Thoracic aorta (tissue), 2 donors: ENCODE measurements around the gene MSL1. TPM values are rescaled to one million over a fixed set of nuclear protein-coding genes. Genes with fewer than 3 reads are reported as not detected.

Experiments used
- ATAC-seq: fragments of 150-250 bp; one replicate; pipeline ENCODE4 v1.8.0; 2017; ENCODE audit warnings: low read depth; ENCODE audit not compliant: insufficient number of reproducible peaks, low FRiP score
- DNase-seq: peaks from one replicate; pipeline ENCODE4 v3.0.0-alpha.2; 2020; ENCODE audit warnings: low spot score
- H3K27ac ChIP-seq, 2 donors: fragments of 200-600 bp; sonication (generic); 1 replicate in 1 of 2; 2 replicates in 1 of 2; pipeline ENCODE4 v1.5.1; 2016; ENCODE audit warnings: mild to moderate bottlenecking in 2 of 2, moderate library complexity in 2 of 2
- H3K27me3 ChIP-seq: fragments of 200-600 bp; sonication (generic); replicated peaks from 2 replicates; pipeline ENCODE4 v1.6.0; 2016; ENCODE audit warnings: mild to moderate bottlenecking; ENCODE audit not compliant: insufficient read depth
- H3K36me3 ChIP-seq: fragments of 200-600 bp; sonication (generic); one replicate; pipeline ENCODE4 v1.5.1; 2016
- H3K4me1 ChIP-seq, 2 donors: fragments of 200-600 bp; sonication (generic); 1 replicate in 1 of 2; 2 replicates in 1 of 2; pipeline versions ENCODE4 v1.5.1 to v1.6.0; 2016; ENCODE audit warnings: low read depth in 2 of 2, mild to moderate bottlenecking in 1 of 2; ENCODE audit not compliant: control insufficient read depth in 1 of 2
- H3K4me3 ChIP-seq: fragments of 200-600 bp; sonication (generic); 2 replicates; pipeline ENCODE4 v1.5.1; 2016; ENCODE audit warnings: mild to moderate bottlenecking
- H3K9me3 ChIP-seq: fragments of 200-600 bp; sonication (generic); 2 replicates; pipeline ENCODE4 v1.5.1; 2016
- total RNA-seq, 2 donors: library from RNA; depleted of rRNA; stranded (reverse); fragments of >200 nt; gene quantifications; one replicate each; pipeline versions ENCODE4 v1.1.0 to v1.2.3, GENCODE V29; 2016
- TF ChIP-seq, protein P1 (sequence below): fragments of 200-600 bp; sonication (generic); IDR thresholded peaks from one replicate; pipeline ENCODE4 v1.5.1; 2019; ENCODE audit warnings: antibody characterized with exemption

Gene MSL1
- total RNA-seq, 2 donors from 2014 or later, result 69.3 to 107 TPM

DNA sequence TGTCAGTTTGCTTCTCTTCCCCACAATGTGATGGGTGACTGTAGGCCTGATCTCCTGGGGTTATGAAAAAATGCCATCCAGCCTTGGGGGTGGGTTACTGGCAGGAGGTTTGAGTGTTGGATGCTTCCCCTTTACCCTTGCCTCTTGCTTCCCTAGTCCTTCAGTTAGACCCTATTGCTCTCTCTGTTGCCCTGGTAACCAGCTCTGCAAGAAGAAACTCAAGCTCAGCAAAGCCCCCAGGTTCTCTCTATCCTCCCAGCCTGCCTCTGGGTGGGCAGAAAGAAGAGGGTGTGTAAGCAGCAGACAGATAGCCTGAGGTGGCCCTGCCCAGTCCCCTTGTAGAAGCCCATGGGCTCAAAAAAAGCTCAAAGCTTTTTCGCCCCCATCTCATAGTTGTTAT lies 52.7 kb downstream of the MSL1 start:
- no peaks in the 10 kb centered on the region for H3K27me3 ChIP-seq
- ATAC-seq (no peak), DNase-seq (no peak)
- H3K4me1 ChIP-seq, result peaks cover 3 to 9% of the 10 kb centered on the region in 2 donors
- no peaks in the 10 kb centered on the region for H3K9me3 ChIP-seq
- H3K4me3 ChIP-seq, result no peak overlapping the region
- TF ChIP-seq, protein P1, sequence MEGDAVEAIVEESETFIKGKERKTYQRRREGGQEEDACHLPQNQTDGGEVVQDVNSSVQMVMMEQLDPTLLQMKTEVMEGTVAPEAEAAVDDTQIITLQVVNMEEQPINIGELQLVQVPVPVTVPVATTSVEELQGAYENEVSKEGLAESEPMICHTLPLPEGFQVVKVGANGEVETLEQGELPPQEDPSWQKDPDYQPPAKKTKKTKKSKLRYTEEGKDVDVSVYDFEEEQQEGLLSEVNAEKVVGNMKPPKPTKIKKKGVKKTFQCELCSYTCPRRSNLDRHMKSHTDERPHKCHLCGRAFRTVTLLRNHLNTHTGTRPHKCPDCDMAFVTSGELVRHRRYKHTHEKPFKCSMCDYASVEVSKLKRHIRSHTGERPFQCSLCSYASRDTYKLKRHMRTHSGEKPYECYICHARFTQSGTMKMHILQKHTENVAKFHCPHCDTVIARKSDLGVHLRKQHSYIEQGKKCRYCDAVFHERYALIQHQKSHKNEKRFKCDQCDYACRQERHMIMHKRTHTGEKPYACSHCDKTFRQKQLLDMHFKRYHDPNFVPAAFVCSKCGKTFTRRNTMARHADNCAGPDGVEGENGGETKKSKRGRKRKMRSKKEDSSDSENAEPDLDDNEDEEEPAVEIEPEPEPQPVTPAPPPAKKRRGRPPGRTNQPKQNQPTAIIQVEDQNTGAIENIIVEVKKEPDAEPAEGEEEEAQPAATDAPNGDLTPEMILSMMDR, result no peak
- no peak overlapping the region for H3K27ac ChIP-seq
- H3K36me3 ChIP-seq, result peaks cover 27% of the 10 kb centered on the region

DNA sequence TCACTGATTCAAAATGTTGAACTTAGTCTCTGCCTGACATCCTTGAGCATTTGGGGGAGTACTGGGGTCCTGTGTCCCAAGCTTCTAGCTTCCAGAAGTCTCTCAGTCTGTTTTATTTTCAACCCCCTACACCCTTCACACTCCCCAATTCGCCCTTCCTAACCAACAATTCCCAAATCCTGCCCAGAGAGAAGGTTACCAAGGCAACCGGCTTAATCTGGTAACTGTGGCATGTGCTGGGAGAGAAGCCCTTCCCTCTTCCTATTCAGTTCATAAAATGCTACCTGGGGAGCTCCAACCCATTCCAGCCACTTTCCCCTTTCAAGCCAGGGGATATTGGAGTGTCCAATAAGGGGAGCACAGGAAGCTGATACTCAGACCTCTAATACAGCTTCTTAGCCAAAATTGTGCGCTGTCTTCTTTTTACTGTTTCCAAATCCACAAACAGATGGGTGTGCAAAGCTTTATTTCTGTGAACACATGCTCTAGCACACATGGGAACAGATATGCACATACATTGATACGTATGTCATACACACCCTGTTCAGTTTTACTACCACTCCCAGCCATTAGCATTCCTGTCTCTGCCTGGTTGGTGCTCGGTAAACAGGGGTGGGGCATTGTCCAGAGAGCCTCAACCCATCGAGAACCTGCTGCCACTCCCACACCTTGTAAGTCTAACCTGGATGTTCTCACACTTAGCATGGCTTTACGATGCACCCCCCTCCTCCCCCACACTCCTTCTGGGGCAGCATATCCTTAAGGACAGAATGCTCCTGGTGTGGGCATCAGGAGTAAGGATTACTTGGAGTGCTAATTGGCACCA lies 54.4 kb downstream of the MSL1 start:
- Histone ChIP-seq H3K27me3 (no peaks in the 10 kb centered on the region), H3K9me3 (no peaks in the 10 kb centered on the region), H3K27ac (no peak overlapping the region), H3K36me3 (peaks cover 13% of the 10 kb centered on the region), H3K4me1 (peaks cover 3 to 9% of the 10 kb centered on the region in 2 donors), H3K4me3 (no peak overlapping the region)
- no peak for DNase-seq
- TF ChIP-seq, protein P1, result no peak
- ATAC-seq, result no peak

DNA sequence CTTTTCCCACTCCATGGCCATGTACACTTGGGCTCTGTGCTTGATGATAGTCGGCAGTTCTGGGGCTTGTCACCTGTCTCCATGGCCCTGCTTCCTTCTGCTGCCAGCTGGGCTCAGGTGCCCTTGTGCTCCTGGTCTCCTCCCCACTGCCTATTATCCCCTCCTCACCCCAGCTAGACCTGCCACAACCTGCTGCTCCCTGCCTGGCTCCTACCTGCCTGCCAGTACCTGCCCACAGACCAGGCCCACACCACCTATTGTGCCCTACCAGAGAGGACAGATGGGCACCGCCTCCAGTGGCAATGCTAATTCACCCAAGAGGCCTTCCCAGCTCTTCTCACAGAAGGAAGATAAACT lies 55.0 kb downstream of the MSL1 start:
- peak overlapping the region; percentile 73 for H3K4me3 ChIP-seq

DNA sequence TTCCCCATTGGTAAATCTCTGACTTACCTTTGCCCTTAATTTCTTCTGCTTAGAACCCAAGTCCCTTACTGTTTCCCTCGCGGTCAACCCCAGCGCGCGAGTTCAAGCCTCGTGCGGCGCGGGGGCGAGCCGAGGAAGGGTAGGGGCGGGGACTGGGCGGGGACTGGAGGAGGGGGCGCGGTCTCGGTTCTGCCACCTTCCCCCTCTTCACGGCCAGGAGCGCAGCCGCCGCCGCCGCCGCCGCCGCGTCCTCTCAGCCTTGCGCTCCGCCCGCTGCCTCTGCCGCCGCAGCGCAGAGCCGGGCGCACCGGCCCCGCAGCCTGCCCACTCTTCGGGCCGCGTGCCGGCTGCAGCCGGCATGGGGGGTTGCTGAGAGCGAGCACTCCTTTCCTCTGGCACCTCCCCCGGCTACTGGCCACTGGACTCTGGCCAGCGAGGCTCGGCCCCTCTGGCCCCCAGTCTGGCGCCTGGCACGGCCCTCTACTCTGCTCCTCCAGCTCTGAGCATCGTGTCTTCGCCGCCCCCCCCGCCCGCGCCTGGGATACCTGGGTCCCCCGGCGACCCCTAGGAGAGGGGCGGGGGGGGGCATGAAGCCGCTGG lies 55.6 kb downstream of the MSL1 start, which contains the start of gene RAPGEFL1:
Gene RAPGEFL1, plus strand, starts transcription at position 196 of the 600 bp plus-strand sequence. Its CDS starts 392 bp downstream, at position 588.
- Histone ChIP-seq H3K4me3 (peak within 1 kb of the TSS; percentile 73), H3K27me3 (no peaks in the 10 kb centered on the region), H3K36me3 (peaks cover under 1% of the 10 kb centered on the region), H3K4me1 (peaks cover 3 to 9% of the 10 kb centered on the region in 2 donors), H3K27ac (no peak within 1 kb of the TSS), H3K9me3 (no peaks in the 10 kb centered on the region)
- DNase-seq (peak; percentile 35), ATAC-seq (no peak)
- TF ChIP-seq, protein P1, result no peak

More for the DNA sequence above, 55.0 kb downstream of the MSL1 start:
- Histone ChIP-seq H3K27ac (no peak overlapping the region), H3K36me3 (peaks cover 7% of the 10 kb centered on the region), H3K27me3 (no peaks in the 10 kb centered on the region), H3K9me3 (no peaks in the 10 kb centered on the region), H3K4me1 (peaks cover 3 to 9% of the 10 kb centered on the region in 2 donors)
- no peak for ATAC-seq
- TF ChIP-seq, protein P1, result no peak
- no peak for DNase-seq

DNA sequence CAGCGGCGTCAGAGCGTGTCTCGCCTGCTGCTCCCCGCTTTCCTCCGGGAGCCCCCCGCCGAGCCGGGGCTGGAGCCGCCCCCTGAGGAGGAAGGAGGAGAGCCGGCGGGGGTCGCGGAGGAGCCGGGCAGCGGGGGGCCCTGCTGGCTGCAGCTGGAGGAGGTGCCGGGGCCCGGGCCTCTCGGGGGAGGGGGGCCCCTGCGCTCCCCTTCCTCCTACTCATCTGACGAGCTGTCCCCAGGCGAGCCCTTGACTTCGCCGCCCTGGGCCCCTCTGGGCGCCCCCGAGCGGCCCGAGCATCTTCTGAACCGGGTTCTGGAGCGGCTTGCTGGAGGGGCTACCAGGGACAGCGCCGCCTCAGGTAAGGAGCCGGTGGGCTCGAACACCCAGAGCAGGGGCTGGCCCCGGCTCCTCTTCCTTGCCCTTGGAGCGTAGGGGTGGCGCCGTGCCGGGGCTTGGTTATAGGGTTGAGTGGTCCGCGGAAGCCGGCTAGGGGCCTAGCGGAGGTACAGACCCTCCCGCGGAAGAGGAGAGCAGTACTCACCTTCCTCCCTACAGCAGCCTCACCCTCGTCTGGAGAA lies 56.3 kb downstream of the MSL1 start:
- no peak for DNase-seq
- Histone ChIP-seq H3K27me3 (no peaks in the 10 kb centered on the region), H3K36me3 (no peaks in the 10 kb centered on the region), H3K4me3 (peak overlapping the region; percentile 73), H3K9me3 (no peaks in the 10 kb centered on the region), H3K4me1 (peaks cover 3 to 9% of the 10 kb centered on the region in 2 donors), H3K27ac (no peak overlapping the region)
- ATAC-seq, result no peak
- TF ChIP-seq, protein P1, result no peak
